Breast epithelium (tissue), 4 donors: ENCODE measurements around the gene PANK1. TPM values are rescaled to one million over a fixed set of nuclear protein-coding genes. Genes with fewer than 3 reads are reported as not detected.
"Not testable (repeated sequence)": the region's sequence is repeated elsewhere in the genome, so short reads cannot be mapped to it uniquely, and the experiment has no call there.

ENCODE experiments used
- DNase-seq, 2 donors: peaks; one replicate each; pipeline ENCODE4 v3.0.0-alpha.2; 2019; ENCODE audit warnings: low spot score in 2 of 2
- H3K27ac ChIP-seq, 2 donors: fragments of 200-600 bp; sonication (generic) in 1 of 2; one replicate each; pipeline ENCODE4 v1.5.1; 2016 to 2019; ENCODE audit warnings: mild to moderate bottlenecking in 1 of 2
- H3K27me3 ChIP-seq, 2 donors: fragments of 200-600 bp; sonication (generic) in 1 of 2; one replicate each; pipeline versions ENCODE4 v1.5.1 to v1.6.0; 2017 to 2019; ENCODE audit warnings: control low read depth in 1 of 2, mild to moderate bottlenecking in 1 of 2
- H3K36me3 ChIP-seq: fragments of 200-600 bp; one replicate; pipeline ENCODE4 v1.5.1; 2019
- H3K4me1 ChIP-seq, 2 donors: fragments of 200-600 bp; sonication (generic); one replicate each; pipeline ENCODE4 v1.5.1; 2016 to 2019; ENCODE audit warnings: control low read depth in 1 of 2
- H3K4me3 ChIP-seq, 3 donors: fragments of 200-600 bp; sonication (generic); 1 replicate in 2 of 3; 2 replicates in 1 of 3; pipeline ENCODE4 v1.5.1; 2016 to 2019; ENCODE audit warnings: mild to moderate bottlenecking in 3 of 3, moderate library complexity in 2 of 3
- H3K9me3 ChIP-seq, 2 donors: fragments of 200-600 bp; sonication (generic) in 1 of 2; one replicate each; pipeline ENCODE4 v1.5.1; 2016 to 2019; ENCODE audit warnings: control low read depth in 1 of 2
- POLR2A ChIP-seq: fragments of 450-650 bp; IDR thresholded peaks from one replicate; pipeline ENCODE4 v1.6.1; 2016; ENCODE audit warnings: antibody characterized with exemption, mild to moderate bottlenecking, moderate library complexity
- POLR2AphosphoS5 ChIP-seq, 3 donors: sonication (generic); formaldehyde crosslinking; IDR thresholded peaks; one replicate each; pipeline ENCODE4 v1.6.1; 2017; ENCODE audit warnings: antibody characterized with exemption in 3 of 3
- intact Hi-C: fragments of 100-400 bp; cut with DNase I; formaldehyde crosslinking; loops from one replicate; pipeline ENCODE4 v1.15.1; 2023; ENCODE audit warnings: low total_unique reads
- total RNA-seq, 3 donors: library from RNA; depleted of rRNA; stranded (reverse); fragments of >200 nt; gene quantifications; one replicate each; pipeline ENCODE4 v1.1.0, GENCODE V29; 2016
- TF ChIP-seq, protein P1 (sequence below), 3 donors: fragments of 450-650 bp; IDR thresholded peaks; one replicate each; pipeline ENCODE4 v1.5.1; 2016 to 2017; ENCODE audit warnings: antibody characterized with exemption in 3 of 3, mild to moderate bottlenecking in 3 of 3, moderate library complexity in 3 of 3

The PANK1 gene
- total RNA-seq, 3 donors from 2014 or later, result 2.9 to 6.4 (median 5.1) TPM

DNA sequence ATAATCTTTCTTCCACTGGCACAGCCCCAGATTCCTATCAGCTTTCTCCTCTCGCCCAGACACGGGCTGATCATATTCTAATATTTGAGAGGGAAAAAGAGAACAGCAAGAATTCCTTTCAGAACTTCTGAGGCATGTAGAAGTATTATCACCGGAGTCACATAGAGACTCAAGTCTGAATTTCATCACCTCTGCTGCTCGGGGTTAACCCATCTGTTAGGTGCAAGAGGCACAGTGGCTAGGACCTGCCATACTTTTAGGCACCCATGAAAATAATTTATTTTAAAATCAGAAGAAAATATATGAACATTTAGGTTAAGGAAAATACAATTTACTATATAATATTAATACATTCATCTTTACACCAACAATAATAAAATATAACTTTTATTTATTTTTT, 21.0 kb downstream of the PANK1 start:
- Histone ChIP-seq H3K36me3 (no peaks in the 10 kb centered on the region), H3K27me3 (no peaks in the 10 kb centered on the region), H3K4me1 (no peaks in the 10 kb centered on the region), H3K27ac (no peak overlapping the region), H3K4me3 (no peak overlapping the region), H3K9me3 (peaks cover 0 to 14% of the 10 kb centered on the region in 2 donors)
- no peak for DNase-seq
- TF ChIP-seq POLR2A (no peak), POLR2AphosphoS5 (IDR thresholded peaks at IDR 0.05) (no peak)
- TF ChIP-seq, protein P1, sequence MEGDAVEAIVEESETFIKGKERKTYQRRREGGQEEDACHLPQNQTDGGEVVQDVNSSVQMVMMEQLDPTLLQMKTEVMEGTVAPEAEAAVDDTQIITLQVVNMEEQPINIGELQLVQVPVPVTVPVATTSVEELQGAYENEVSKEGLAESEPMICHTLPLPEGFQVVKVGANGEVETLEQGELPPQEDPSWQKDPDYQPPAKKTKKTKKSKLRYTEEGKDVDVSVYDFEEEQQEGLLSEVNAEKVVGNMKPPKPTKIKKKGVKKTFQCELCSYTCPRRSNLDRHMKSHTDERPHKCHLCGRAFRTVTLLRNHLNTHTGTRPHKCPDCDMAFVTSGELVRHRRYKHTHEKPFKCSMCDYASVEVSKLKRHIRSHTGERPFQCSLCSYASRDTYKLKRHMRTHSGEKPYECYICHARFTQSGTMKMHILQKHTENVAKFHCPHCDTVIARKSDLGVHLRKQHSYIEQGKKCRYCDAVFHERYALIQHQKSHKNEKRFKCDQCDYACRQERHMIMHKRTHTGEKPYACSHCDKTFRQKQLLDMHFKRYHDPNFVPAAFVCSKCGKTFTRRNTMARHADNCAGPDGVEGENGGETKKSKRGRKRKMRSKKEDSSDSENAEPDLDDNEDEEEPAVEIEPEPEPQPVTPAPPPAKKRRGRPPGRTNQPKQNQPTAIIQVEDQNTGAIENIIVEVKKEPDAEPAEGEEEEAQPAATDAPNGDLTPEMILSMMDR (IDR thresholded peaks at IDR 0.05), result no peak
- intact Hi-C loops, result no loop called here

DNA sequence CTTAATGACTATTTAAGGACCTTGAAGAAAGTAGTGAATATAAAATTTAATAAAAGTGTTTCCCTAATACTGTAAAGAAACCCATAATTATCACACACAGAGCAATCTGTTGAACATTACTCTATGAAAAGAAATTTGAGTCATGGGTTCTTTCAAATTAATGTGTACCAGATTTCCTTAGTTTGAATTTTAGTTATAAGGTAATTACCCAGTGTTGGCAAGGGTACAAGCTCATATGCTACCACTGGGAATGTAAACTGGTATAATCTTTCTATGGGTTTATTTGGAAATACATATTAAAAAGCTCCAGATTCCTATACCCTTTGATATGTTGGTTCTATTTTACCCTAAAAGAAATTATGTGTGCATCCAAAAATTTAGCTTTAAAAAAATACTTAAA, 22.9 kb downstream of the PANK1 start:
- no peaks in the 10 kb centered on the region for H3K36me3 ChIP-seq
- H3K4me1 ChIP-seq, result no peaks in the 10 kb centered on the region
- no peak overlapping the region for H3K27ac ChIP-seq
- H3K27me3 ChIP-seq, result no peaks in the 10 kb centered on the region
- no peak for DNase-seq
- intact Hi-C loops, result no loop called here
- H3K4me3 ChIP-seq, result no peak overlapping the region
- TF ChIP-seq, protein P1 (IDR thresholded peaks at IDR 0.05), result no peak
- no peak for TF ChIP-seq POLR2AphosphoS5 (IDR thresholded peaks at IDR 0.05)
- TF ChIP-seq POLR2A, result no peak
- peaks cover 0 to 14% of the 10 kb centered on the region in 2 donors for H3K9me3 ChIP-seq

DNA sequence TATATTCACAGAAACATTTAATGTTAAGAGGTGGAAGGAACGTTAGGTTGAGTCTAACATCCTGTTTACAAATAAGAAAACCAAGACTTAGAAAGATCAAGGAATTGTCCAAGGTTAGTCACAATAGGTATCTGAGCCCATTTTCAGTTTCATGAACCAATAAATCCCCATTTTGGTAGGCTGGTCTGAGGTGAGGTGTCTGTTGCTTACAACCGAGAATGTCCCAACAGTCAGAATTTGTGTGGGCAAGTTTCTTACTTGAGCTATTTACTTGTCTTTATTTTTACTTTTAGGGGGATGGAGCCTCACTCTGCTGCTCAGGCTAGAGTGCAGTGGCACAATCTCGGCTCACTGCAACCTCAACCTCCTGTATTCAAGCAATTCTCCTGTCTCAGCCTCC, 23.6 kb downstream of the PANK1 start:
- DNase-seq, result no peak
- H3K4me1 ChIP-seq, result no peaks in the 10 kb centered on the region
- H3K36me3 ChIP-seq, result no peaks in the 10 kb centered on the region
- no peak overlapping the region for H3K27ac ChIP-seq
- no peaks in the 10 kb centered on the region for H3K27me3 ChIP-seq
- peaks cover 0 to 14% of the 10 kb centered on the region in 2 donors for H3K9me3 ChIP-seq
- TF ChIP-seq, protein P1 (IDR thresholded peaks at IDR 0.05), result no peak
- TF ChIP-seq POLR2AphosphoS5 (IDR thresholded peaks at IDR 0.05) (no peak), POLR2A (no peak)
- no peak overlapping the region for H3K4me3 ChIP-seq
- intact Hi-C loops, result no loop called here

DNA sequence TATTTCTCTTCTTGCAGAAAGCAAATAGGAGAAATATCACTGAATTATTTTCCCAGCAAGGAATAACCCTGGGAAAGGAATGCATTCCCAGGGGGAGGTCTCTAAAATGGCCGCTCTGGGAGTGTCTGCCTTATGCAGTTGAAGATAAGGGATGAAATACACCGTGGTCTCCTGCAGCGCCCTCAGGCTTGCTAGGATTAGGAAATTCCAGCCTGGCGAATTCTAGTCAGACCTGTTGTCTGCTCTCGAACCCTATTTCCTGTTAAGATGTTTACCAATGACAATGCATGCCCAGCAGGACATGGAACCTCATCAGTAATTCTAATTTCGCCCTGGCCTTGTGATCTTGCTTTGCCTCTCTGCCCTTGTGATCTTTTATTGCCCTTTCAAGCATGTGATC, 24.7 kb downstream of the PANK1 start:
- H3K4me3 ChIP-seq, H3K36me3 ChIP-seq, H3K27me3 ChIP-seq, intact Hi-C loops, H3K27ac ChIP-seq, DNase-seq, H3K4me1 ChIP-seq: not testable (repeated sequence)
- H3K9me3 ChIP-seq, result peaks cover 0 to 14% of the 10 kb centered on the region in 2 donors

DNA sequence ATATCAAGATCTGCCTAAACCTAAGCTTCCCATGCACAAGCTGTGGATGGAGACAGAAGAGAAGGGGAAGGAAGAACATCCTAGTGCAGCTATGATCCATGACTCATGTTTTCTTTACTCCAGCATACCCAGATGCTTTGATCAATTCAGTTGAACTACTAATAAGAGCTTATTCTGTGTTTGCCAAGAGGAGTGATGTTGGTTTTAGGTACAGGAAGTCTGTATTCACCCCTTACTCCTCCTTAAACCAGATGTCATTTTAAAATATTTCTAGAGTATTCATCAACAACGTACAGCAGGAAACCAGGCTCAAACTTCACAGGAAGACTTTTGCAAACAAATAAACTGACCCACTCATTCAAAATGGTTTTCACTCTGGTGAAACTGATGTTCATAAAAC, 29.2 kb downstream of the PANK1 start:
- no peak for DNase-seq
- Histone ChIP-seq H3K9me3 (peaks cover 0 to 14% of the 10 kb centered on the region in 2 donors), H3K36me3 (no peaks in the 10 kb centered on the region), H3K27ac (no peak overlapping the region), H3K27me3 (no peaks in the 10 kb centered on the region), H3K4me1 (no peaks in the 10 kb centered on the region), H3K4me3 (no peak overlapping the region)
- intact Hi-C loops, result no loop called here
- TF ChIP-seq, protein P1 (IDR thresholded peaks at IDR 0.05), result no peak
- TF ChIP-seq POLR2AphosphoS5 (IDR thresholded peaks at IDR 0.05) (no peak), POLR2A (no peak)

DNA sequence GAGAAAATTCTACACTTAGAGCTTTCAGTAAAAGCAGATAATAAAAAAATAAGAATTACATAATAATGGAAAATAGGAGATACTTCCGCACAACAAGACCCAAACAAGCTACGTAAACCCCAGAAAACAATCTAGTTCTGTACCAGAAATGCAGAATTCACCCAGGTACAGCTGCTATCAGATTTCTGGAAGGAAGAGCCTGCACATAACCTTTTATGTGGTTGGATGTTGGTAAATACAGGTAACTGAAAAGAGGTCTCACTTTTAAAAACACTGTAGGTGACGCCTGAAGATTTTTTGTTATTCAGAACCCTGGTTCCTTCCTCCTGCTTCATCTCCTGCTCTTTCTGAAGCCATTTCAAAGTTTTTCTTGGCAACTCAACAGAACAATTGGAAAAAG, 29.9 kb downstream of the PANK1 start:
- Histone ChIP-seq H3K27me3 (no peaks in the 10 kb centered on the region), H3K36me3 (no peaks in the 10 kb centered on the region), H3K4me3 (no peak overlapping the region), H3K4me1 (no peaks in the 10 kb centered on the region), H3K27ac (no peak overlapping the region), H3K9me3 (peaks cover 0 to 8% of the 10 kb centered on the region in 2 donors)
- TF ChIP-seq POLR2AphosphoS5 (IDR thresholded peaks at IDR 0.05) (no peak), POLR2A (no peak)
- TF ChIP-seq, protein P1 (IDR thresholded peaks at IDR 0.05), result no peak
- intact Hi-C loops, result no loop called here
- DNase-seq, result no peak
